Upper lobe of right lung (tissue), 1 donor: ENCODE data around the gene TEP1. TPM values are rescaled to one million over a fixed set of nuclear protein-coding genes. Genes with fewer than 3 reads are reported as not detected.

Experiments used
- ATAC-seq: fragments of 200-7000 bp; cut with Tn5 transposase; one replicate; pipeline ENCODE4 v1.9.1; 2020; ENCODE audit warnings: mild to moderate bottlenecking, moderate library complexity
- DNase-seq: peaks from one replicate; pipeline ENCODE4 v3.0.0-alpha.2; 2020
- H3K27ac ChIP-seq: fragments of 200-600 bp; one replicate; pipeline ENCODE4 v1.8.0; 2022
- H3K27me3 ChIP-seq: fragments of 200-600 bp; one replicate; pipeline ENCODE4 v1.8.0; 2022; ENCODE audit warnings: mild to moderate bottlenecking
- H3K36me3 ChIP-seq: fragments of 200-600 bp; one replicate; pipeline ENCODE4 v1.8.0; 2022
- H3K4me1 ChIP-seq: fragments of 200-600 bp; one replicate; pipeline ENCODE4 v1.8.0; 2022
- H3K4me3 ChIP-seq: fragments of 200-600 bp; one replicate; pipeline ENCODE4 v1.8.0; 2022; ENCODE audit warnings: mild to moderate bottlenecking
- H3K9me3 ChIP-seq: fragments of 200-600 bp; one replicate; pipeline ENCODE4 v1.8.0; 2022
- intact Hi-C: fragments of 100-400 bp; cut with DNase I; formaldehyde crosslinking; loops from one replicate; pipeline ENCODE4 v1.11.0; 2022
- total RNA-seq: library from RNA; stranded (reverse); fragmentation: NEBNext Ultra II Directional; extraction: Animal tissue kit (Norgen Biotek cat#: 25700); gene quantifications from one replicate; pipeline ENCODE4 v1.2.1, GENCODE V29; 2021
- TF ChIP-seq, protein P1 (sequence below): fragments of 200-600 bp; IDR thresholded peaks from one replicate; pipeline ENCODE4 v1.8.0; 2022; ENCODE audit warnings: antibody characterized with exemption
- donor health status: DM: no; HTN: yes; CAD: no; lungs with severe emphysema.

TEP1 gene
- total RNA-seq, 1 donor from 2014 or later: 48.9 TPM

DNA sequence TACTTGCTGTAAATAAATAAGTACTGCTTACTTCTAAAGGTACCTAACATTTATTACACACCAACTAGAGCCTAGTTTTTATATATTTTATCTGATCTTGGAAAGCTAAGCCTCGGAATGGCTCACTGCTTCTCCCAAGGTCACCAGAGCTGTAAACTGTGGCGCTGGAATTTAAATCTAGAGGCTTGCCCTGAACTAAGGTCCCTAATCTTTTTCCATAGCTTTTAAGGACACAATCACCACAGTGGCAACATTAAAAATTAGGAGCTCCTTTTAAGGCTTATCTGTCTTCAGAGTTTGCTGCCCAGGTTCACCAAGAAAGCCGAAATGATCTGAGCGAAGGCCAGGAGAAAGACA is 80.9 kb downstream of the TEP1 start:
- H3K4me3 ChIP-seq: peak overlapping the region; percentile 74
- TF ChIP-seq, protein P1, sequence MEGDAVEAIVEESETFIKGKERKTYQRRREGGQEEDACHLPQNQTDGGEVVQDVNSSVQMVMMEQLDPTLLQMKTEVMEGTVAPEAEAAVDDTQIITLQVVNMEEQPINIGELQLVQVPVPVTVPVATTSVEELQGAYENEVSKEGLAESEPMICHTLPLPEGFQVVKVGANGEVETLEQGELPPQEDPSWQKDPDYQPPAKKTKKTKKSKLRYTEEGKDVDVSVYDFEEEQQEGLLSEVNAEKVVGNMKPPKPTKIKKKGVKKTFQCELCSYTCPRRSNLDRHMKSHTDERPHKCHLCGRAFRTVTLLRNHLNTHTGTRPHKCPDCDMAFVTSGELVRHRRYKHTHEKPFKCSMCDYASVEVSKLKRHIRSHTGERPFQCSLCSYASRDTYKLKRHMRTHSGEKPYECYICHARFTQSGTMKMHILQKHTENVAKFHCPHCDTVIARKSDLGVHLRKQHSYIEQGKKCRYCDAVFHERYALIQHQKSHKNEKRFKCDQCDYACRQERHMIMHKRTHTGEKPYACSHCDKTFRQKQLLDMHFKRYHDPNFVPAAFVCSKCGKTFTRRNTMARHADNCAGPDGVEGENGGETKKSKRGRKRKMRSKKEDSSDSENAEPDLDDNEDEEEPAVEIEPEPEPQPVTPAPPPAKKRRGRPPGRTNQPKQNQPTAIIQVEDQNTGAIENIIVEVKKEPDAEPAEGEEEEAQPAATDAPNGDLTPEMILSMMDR: no peak
- H3K4me1 ChIP-seq: peaks cover 23% of the 10 kb centered on the region
- H3K27ac ChIP-seq: peak overlapping the region; percentile 83
- no peak for DNase-seq
- H3K36me3 ChIP-seq: peaks cover 16% of the 10 kb centered on the region
- ATAC-seq: peak; percentile 18
- intact Hi-C loops: no loop called here
- no peaks in the 10 kb centered on the region for H3K9me3 ChIP-seq
- H3K27me3 ChIP-seq: no peaks in the 10 kb centered on the region

GRCh38 chr14:20331053-20331613 is 82.2 kb downstream of the TEP1 start:
- H3K4me1 ChIP-seq: peaks cover 23% of the 10 kb centered on the region
- no peaks in the 10 kb centered on the region for H3K27me3 ChIP-seq
- peaks cover 22% of the 10 kb centered on the region for H3K36me3 ChIP-seq
- no peak for ATAC-seq
- H3K9me3 ChIP-seq: no peaks in the 10 kb centered on the region
- intact Hi-C loops: no loop called here
- H3K4me3 ChIP-seq: no peak overlapping the region
- TF ChIP-seq, protein P1: no peak
- DNase-seq: no peak
- H3K27ac ChIP-seq: no peak overlapping the region

- no peak overlapping the region for H3K4me3 ChIP-seq
- no peaks in the 10 kb centered on the region for H3K27me3 ChIP-seq
- H3K36me3 ChIP-seq: peaks cover 37% of the 10 kb centered on the region
- intact Hi-C loops: loop anchor here (10.0 kb wide), 1 partner anchor 775 kb away; the partner anchor contains the start of gene TMEM253
- peaks cover 23% of the 10 kb centered on the region for H3K4me1 ChIP-seq
- H3K27ac ChIP-seq: no peak overlapping the region
- no peak for ATAC-seq
- DNase-seq: no peak
- TF ChIP-seq, protein P1: no peak
- H3K9me3 ChIP-seq: no peaks in the 10 kb centered on the region
Measured at GRCh38 chr14:20329355-20329754, 83.9 kb downstream of the TEP1 start.

- intact Hi-C loops: loop anchor here (10.0 kb wide), 1 partner anchor 776 kb away; the partner anchor contains the start of gene TMEM253
- H3K27me3 ChIP-seq: no peaks in the 10 kb centered on the region
- H3K36me3 ChIP-seq: peaks cover 43% of the 10 kb centered on the region
- H3K4me3 ChIP-seq: no peak overlapping the region
- ATAC-seq: no peak
- H3K9me3 ChIP-seq: no peaks in the 10 kb centered on the region
- no peak for DNase-seq
- TF ChIP-seq, protein P1: no peak
- no peak overlapping the region for H3K27ac ChIP-seq
- H3K4me1 ChIP-seq: peaks cover 23% of the 10 kb centered on the region
Measured at GRCh38 chr14:20328705-20329104, 84.6 kb downstream of the TEP1 start.

GRCh38 chr14:20327005-20327869 is 86.1 kb downstream of the TEP1 start:
- DNase-seq (no peak), ATAC-seq (peak; percentile 80)
- no peaks in the 10 kb centered on the region for H3K27me3 ChIP-seq
- peaks cover 49% of the 10 kb centered on the region for H3K36me3 ChIP-seq
- peaks cover 19% of the 10 kb centered on the region for H3K4me1 ChIP-seq
- H3K4me3 ChIP-seq: no peak overlapping the region
- TF ChIP-seq, protein P1: peak; percentile 83
- intact Hi-C loops: loop anchor here (10.0 kb wide), 1 partner anchor 778 kb away; the partner anchor contains the start of gene TMEM253
- H3K27ac ChIP-seq: peak overlapping the region; percentile 6
- no peaks in the 10 kb centered on the region for H3K9me3 ChIP-seq
